ENCODE measurements around the gene SYNE1. TPM values are rescaled to one million over a fixed set of nuclear protein-coding genes. Genes with fewer than 3 reads are reported as not detected.

Gene SYNE1
- total RNA-seq, 4 donors from 2014 or later = 7.4 to 66.4 (median 20.7) TPM

DNA sequence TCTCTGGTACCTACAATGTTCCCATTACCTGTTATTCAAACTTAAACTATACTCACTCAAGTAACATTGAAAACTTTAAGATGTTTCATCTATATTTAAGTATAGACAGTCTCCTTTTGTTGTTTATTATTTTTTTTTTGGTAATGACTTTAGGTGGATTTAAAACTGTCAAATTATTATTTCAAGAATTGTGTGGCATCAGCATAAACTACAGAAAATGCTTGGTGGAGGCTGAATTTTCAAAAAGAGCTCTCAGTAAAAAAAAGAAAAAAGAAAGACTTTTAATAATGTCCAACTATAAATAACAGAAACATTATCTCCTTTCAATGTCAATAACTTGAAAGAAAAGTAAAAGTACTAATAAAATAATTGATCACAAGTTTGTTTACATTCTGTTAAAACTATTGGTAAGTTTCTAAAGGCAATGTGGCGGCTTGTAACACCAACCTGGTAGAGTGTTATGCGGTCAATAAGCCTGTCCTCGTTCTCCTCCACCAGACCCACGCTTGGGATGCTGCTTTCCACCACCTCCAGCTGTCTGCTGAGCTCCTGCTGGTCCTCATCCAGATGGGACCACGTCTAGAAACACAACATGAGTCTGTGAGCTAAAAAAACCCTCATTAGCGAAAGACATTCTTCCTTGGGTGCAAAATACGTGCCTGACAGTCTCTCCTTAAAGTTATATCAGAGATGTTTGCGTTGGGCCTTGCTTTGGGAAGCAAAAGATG is 400.6 kb downstream of the SYNE1 start:
- Histone ChIP-seq H3K27ac (no peak overlapping the region), H3K4me1 (no peaks in the 10 kb centered on the region), H3K27me3 (no peaks in the 10 kb centered on the region), H3K9me3 (no peaks in the 10 kb centered on the region), H3K36me3 (peaks cover 0 to 79% (median 0%) of the 10 kb centered on the region in 3 donors), H3K4me3 (no peak overlapping the region)
- TF ChIP-seq, protein P1, sequence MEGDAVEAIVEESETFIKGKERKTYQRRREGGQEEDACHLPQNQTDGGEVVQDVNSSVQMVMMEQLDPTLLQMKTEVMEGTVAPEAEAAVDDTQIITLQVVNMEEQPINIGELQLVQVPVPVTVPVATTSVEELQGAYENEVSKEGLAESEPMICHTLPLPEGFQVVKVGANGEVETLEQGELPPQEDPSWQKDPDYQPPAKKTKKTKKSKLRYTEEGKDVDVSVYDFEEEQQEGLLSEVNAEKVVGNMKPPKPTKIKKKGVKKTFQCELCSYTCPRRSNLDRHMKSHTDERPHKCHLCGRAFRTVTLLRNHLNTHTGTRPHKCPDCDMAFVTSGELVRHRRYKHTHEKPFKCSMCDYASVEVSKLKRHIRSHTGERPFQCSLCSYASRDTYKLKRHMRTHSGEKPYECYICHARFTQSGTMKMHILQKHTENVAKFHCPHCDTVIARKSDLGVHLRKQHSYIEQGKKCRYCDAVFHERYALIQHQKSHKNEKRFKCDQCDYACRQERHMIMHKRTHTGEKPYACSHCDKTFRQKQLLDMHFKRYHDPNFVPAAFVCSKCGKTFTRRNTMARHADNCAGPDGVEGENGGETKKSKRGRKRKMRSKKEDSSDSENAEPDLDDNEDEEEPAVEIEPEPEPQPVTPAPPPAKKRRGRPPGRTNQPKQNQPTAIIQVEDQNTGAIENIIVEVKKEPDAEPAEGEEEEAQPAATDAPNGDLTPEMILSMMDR (IDR thresholded peaks at IDR 0.05) = no peak
- TF ChIP-seq POLR2A (IDR thresholded peaks at IDR 0.05) = no peak
- no peak for DNase-seq
- WGBS, 2 donors = 76 to 93% methylated on average over 8 of the region's 8 CpGs
- intact Hi-C loops (cut with DNase I) = no loop called here

DNA sequence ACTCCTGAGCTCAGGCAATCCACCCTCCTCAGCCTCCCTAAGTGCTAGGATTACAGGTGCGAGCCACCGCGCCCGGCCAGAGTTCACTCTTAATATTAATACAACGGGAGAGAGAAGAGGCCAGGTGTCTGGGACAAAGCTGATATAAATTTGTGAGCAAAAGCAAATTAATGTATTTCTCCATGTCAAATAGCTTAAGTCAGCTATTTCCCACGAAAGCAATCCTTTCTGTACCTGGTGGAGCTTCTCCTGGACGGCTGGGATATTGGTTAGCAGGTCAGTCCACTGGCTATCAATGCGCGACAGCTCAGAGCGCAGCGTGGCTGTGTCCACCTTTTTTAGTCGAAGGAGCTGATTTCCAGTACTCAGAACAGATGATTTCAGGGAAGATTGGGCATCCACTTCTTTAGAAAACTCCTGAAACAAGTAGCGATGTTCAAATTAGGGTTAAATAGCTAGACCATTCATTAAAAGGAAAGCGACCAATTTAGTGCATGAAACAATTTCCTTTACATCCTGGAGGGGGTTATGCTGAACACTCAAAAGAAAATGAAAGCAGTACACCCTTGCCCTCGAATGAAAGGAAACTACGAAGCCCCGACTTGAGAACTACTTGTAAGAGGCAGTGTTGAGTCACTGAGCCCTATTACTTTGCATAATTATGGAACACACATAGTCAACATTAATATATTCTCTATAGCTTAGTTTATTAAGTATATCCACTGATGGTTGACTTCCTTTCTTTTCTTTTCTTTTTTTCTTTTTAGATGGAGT is 403.4 kb downstream of the SYNE1 start:
- Histone ChIP-seq H3K4me1 (no peaks in the 10 kb centered on the region), H3K27ac (no peak overlapping the region), H3K4me3 (no peak overlapping the region), H3K27me3 (no peaks in the 10 kb centered on the region), H3K36me3 (peaks cover 0 to 76% (median 0%) of the 10 kb centered on the region in 3 donors), H3K9me3 (no peaks in the 10 kb centered on the region)
- no peak for DNase-seq
- intact Hi-C loops (cut with DNase I) = no loop called here
- TF ChIP-seq, protein P1 (IDR thresholded peaks at IDR 0.05) = no peak
- TF ChIP-seq POLR2A (IDR thresholded peaks at IDR 0.05) = no peak
- WGBS, 2 donors = 81 to 82% methylated on average over 12 to 14 of the region's 17 CpGs

DNA sequence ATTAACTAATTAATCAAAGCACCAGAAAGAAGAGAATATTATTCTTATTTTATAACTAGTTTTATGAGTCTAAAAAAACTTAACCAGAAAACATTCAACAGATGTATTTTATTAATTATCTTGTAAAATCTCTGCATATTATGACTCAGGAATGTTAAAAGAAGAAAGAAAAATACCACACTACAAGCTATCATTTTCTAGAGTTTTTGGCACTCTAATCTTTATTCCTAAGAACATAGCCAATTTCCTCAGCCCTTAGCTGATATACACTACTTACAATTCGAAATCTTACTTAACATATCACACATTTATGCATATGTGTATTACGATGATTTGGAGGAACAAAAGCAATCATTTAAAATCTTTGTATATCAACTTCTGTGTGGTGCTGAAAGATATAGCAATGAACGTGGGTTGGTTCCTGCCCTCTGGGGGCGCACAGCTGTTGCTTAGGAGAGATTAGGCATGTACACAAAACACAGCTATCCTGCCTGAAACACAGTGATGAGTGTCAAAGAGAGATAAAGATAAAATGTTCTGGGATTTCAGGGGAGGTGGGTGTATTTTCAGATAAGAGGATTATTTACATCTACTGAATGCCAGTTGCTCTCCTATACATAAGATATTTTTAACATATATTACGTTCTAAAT is 404.5 kb downstream of the SYNE1 start:
- no peak for DNase-seq
- 64 to 69% methylated on average over 5 of the region's 5 CpGs for WGBS, 2 donors
- Histone ChIP-seq H3K27me3 (no peaks in the 10 kb centered on the region), H3K9me3 (no peaks in the 10 kb centered on the region), H3K4me3 (no peak overlapping the region), H3K36me3 (peaks cover 0 to 65% (median 0%) of the 10 kb centered on the region in 3 donors), H3K27ac (peak overlapping the region in 2 of 4 donors; percentile 13 to 17), H3K4me1 (no peaks in the 10 kb centered on the region)
- intact Hi-C loops (cut with DNase I) = no loop called here
- TF ChIP-seq, protein P1 (IDR thresholded peaks at IDR 0.05) = no peak

DNA sequence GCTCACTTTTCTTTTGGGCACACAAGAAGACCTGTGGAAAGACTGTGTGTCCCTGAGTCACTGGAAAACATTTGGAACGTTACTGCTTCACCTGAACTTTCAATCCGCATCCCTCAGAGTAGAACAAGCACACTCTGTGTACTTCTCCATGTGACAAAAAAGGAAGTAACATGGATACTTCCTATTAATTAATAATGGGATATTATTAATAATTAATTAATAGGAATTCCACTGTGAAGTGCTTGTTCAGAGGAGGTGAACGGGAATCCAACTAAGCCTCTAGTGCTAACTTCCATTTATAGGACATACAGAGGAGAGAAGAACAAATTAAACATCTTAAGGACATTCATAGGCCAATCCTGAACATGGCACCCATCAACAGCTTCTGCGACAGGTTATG is 407.8 kb downstream of the SYNE1 start:
- H3K4me3 ChIP-seq = no peak overlapping the region
- peaks cover 0 to 36% (median 0%) of the 10 kb centered on the region in 3 donors for H3K36me3 ChIP-seq
- no peaks in the 10 kb centered on the region for H3K9me3 ChIP-seq
- no peaks in the 10 kb centered on the region for H3K27me3 ChIP-seq
- TF ChIP-seq, protein P1 (IDR thresholded peaks at IDR 0.05) = no peak
- TF ChIP-seq POLR2A (IDR thresholded peaks at IDR 0.05) = no peak
- no peak overlapping the region for H3K27ac ChIP-seq
- intact Hi-C loops (cut with DNase I) = no loop called here
- DNase-seq = no peak
- H3K4me1 ChIP-seq = no peaks in the 10 kb centered on the region
- WGBS, 2 donors = 72 to 89% methylated on average over 4 of the region's 4 CpGs

DNA sequence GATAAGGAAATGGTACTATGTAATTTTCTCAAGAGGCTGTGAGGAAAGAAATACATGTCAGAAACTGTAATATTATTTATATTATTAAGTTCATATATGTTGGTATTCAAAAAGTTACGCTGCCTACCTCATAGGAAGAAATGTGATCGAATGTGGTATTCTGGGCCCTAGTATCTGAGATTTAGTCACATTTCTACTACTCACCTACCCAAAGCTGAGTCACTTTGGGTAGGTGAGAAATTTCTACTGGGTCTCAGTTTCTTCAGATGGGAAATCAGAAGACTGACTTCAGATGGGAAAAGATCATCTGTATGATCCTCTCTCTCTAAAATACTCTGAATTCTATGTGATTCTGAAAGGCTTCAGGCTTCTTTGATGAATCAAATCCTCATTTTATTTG is 411.0 kb downstream of the SYNE1 start:
- peaks cover 0 to 22% (median 22%) of the 10 kb centered on the region in 3 donors for H3K9me3 ChIP-seq
- H3K27ac ChIP-seq = peak overlapping the region in 2 of 4 donors; percentile 44 to 52
- no peaks in the 10 kb centered on the region for H3K27me3 ChIP-seq
- peaks cover 5 to 51% (median 9%) of the 10 kb centered on the region in 3 donors for H3K36me3 ChIP-seq
- H3K4me1 ChIP-seq = no peaks in the 10 kb centered on the region
- H3K4me3 ChIP-seq = no peak overlapping the region
- intact Hi-C loops (cut with DNase I) = no loop called here
- no peak for DNase-seq
- 90 to 93% methylated on average over 2 of the region's 2 CpGs for WGBS, 2 donors
- TF ChIP-seq POLR2A (IDR thresholded peaks at IDR 0.05) = no peak
- TF ChIP-seq, protein P1 (IDR thresholded peaks at IDR 0.05) = no peak
